D721Med (cell line): ENCODE results near the gene DSG2.

Experiments
- DNase-seq: peaks from one replicate; pipeline ENCODE4 v3.0.0; 2011; ENCODE audit warnings: low spot score; ENCODE audit not compliant: insufficient read length
- FAIRE-seq: peaks from 2 replicates; lab custom pipeline; 2011; peaks lifted over from hg19 to GRCh38; lab: Jason Lieb, UNC
- CTCF ChIP-seq: IDR thresholded peaks from 2 replicates; pipeline ENCODE4 v1.5.1; 2012; ENCODE audit warnings: mild to moderate bottlenecking, control low read depth; ENCODE audit not compliant: insufficient read depth; ENCODE audit errors: missing control alignments

The DSG2 gene

GRCh38 chr18:31497836-31498573 lies at the start of gene DSG2:
TSS of gene DSG2 (plus strand) at chr18:31498177. CDS start at chr18:31498252, 75 bp downstream.
- FAIRE-seq: no peak
- DNase-seq: peak; percentile 50
- no peak for TF ChIP-seq CTCF

- FAIRE-seq: no peak
- DNase-seq: no peak
- TF ChIP-seq CTCF: no peak
Observed at GRCh38 chr18:31450409-31450808, 47.6 kb upstream of the DSG2 start.

GRCh38 chr18:31451625-31452024 lies 46.4 kb upstream of the DSG2 start:
- no peak for FAIRE-seq
- no peak for DNase-seq
- no peak for TF ChIP-seq CTCF

- TF ChIP-seq CTCF: no peak
- no peak for DNase-seq
- no peak for FAIRE-seq
Observed at GRCh38 chr18:31454066-31454708, 43.8 kb upstream of the DSG2 start.

- DNase-seq: no peak
- TF ChIP-seq CTCF: no peak
- FAIRE-seq: no peak
Observed at GRCh38 chr18:31469629-31470028, 28.3 kb upstream of the DSG2 start.

- no peak for TF ChIP-seq CTCF
- DNase-seq: no peak
- no peak for FAIRE-seq
Observed at GRCh38 chr18:31478688-31479087, 19.3 kb upstream of the DSG2 start.

GRCh38 chr18:31482051-31482450 lies 15.9 kb upstream of the DSG2 start:
- no peak for FAIRE-seq
- no peak for DNase-seq
- TF ChIP-seq CTCF: no peak
